ENCODE data around the gene NFAM1.
A peak's percentile ranks its signal among the peaks of the same experiment; 100 is the strongest.

NFAM1 gene

DNA sequence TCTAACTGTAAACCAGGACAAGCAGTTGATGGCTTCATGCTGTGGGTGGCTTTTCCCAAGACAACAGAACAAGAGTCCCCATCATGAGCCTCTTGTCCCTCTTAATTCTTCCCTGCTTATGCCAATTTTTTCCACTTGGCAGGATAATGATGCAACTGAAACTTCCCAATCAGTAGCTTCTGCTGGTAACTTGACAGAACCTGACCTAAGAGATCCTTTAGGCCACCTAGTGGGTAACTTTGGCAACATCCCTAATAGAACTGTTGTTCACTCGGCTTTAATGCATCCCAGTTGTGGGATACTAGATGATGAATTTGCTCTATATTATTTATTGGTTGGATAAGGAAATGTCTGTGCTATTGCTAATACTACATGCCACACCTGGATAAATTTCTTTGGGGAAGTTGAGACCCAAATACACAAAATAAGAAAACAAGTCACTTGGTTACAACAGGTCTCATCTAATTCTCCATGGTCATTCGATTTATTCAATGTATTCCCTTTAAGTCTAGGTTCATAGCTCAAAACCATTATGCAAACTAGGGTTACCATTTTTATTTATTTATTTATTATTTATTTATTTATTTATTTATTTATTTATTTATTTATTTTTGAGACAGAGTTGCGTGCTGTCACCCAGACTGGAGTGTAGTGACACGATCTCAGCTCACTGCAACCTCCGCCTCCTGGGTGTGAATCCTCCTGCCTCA, 41.4 kb upstream of the NFAM1 start:
- no peaks in the 10 kb centered on the region for H3K9me3 ChIP-seq (ENCODE audit: control insufficient read depth, insufficient read depth, low read depth, low read length)
- no peaks in the 10 kb centered on the region for H3K36me3 ChIP-seq (ENCODE audit: control insufficient read depth in 2 of 2, insufficient read depth in 1 of 2, low read length in 2 of 2)
- H3K4me3 ChIP-seq (ENCODE audit: low read depth, low read length), result no peak overlapping the region
- ChIA-PET CTCF (interaction anchor here (0.6 to 3.2 kb wide), 31 partner anchors 7 to 912 kb away, joined by 3 to 33 read pairs (median 4); no protein-coding TSS in a partner anchor), POLR2A (interaction anchor here (0.6 to 1.2 kb wide), 2 partner anchors 87 to 603 kb away, joined by 3 to 5 read pairs; no protein-coding TSS in a partner anchor)
- H3K4me1 ChIP-seq (ENCODE audit: control insufficient read depth, insufficient read depth, low read length), result no peaks in the 10 kb centered on the region
- H3K27ac ChIP-seq (ENCODE audit: extremely low read depth, low read depth, low read length), result no peak overlapping the region
- TF ChIP-seq KLF16 (tag by site-specific recombination; IDR thresholded peaks at IDR 0.05) (no peak), TCF7L2 (IDR thresholded peaks at IDR 0.05; ENCODE audit: borderline replicate concordance, low read depth, low read length) (no peak), ZNF623 (tag by site-specific recombination; IDR thresholded peaks at IDR 0.05) (peak; percentile 90), ZNF146 (tag by site-specific recombination; IDR thresholded peaks at IDR 0.05) (no peak), GLI4 (tag by site-specific recombination; IDR thresholded peaks at IDR 0.05) (no peak), ZBTB26 (tag by site-specific recombination; optimal IDR thresholded peaks at IDR 0.05) (no peak), ZNF112 (tag by site-specific recombination; IDR thresholded peaks at IDR 0.05) (no peak), ZBTB17 (tag by site-specific recombination; IDR thresholded peaks at IDR 0.05) (no peak), REST (tag by site-specific recombination; IDR thresholded peaks at IDR 0.05) (peak; percentile 86), ZNF561 (tag by site-specific recombination; IDR thresholded peaks at IDR 0.05; ENCODE audit: borderline replicate concordance) (no peak), ZNF221 (tag by site-specific recombination; IDR thresholded peaks at IDR 0.05; ENCODE audit: borderline replicate concordance) (no peak), ZNF280D (tag by site-specific recombination; IDR thresholded peaks at IDR 0.05) (no peak), ZNF266 (tag by site-specific recombination; IDR thresholded peaks at IDR 0.05; ENCODE audit: low read depth) (peak; percentile 93), ZNF26 (tag by site-specific recombination; IDR thresholded peaks at IDR 0.05) (no peak), ZNF23 (tag by site-specific recombination; IDR thresholded peaks at IDR 0.05; ENCODE audit: borderline replicate concordance) (no peak; the same call in 1 of the 2 replicates), ZNF521 (tag by site-specific recombination; IDR thresholded peaks at IDR 0.05) (no peak), ZNF423 (tag by site-specific recombination; IDR thresholded peaks at IDR 0.05) (no peak), ZNF341 (tag by site-specific recombination; IDR thresholded peaks at IDR 0.05; ENCODE audit: low read depth) (peak; percentile 48), ZNF529 (tag by site-specific recombination; IDR thresholded peaks at IDR 0.05; ENCODE audit: insufficient replicate concordance) (peak; percentile 67), ZNF354C (tag by site-specific recombination; IDR thresholded peaks at IDR 0.05; ENCODE audit: borderline replicate concordance, low read depth) (0 out of 2 replicates have a peak, but pooled peaks have one; percentile 80), REPIN1 (tag by site-specific recombination; IDR thresholded peaks at IDR 0.05; ENCODE audit: low read depth) (no peak), ZNF514 (tag by site-specific recombination; IDR thresholded peaks at IDR 0.05) (no peak), ZNF530 (tag by site-specific recombination; IDR thresholded peaks at IDR 0.05; ENCODE audit: low read depth) (peak; percentile 72; the same call in 1 of the 2 replicates)
- TF ChIP-seq, protein P1, sequence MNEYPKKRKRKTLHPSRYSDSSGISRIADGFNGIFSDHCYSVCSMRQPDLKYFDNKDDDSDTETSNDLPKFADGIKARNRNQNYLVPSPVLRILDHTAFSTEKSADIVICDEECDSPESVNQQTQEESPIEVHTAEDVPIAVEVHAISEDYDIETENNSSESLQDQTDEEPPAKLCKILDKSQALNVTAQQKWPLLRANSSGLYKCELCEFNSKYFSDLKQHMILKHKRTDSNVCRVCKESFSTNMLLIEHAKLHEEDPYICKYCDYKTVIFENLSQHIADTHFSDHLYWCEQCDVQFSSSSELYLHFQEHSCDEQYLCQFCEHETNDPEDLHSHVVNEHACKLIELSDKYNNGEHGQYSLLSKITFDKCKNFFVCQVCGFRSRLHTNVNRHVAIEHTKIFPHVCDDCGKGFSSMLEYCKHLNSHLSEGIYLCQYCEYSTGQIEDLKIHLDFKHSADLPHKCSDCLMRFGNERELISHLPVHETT (tag by site-specific recombination; IDR thresholded peaks at IDR 0.05), result 0 out of 2 replicates have a peak, but pooled peaks have one; percentile 31
- TF ChIP-seq, protein P2, sequence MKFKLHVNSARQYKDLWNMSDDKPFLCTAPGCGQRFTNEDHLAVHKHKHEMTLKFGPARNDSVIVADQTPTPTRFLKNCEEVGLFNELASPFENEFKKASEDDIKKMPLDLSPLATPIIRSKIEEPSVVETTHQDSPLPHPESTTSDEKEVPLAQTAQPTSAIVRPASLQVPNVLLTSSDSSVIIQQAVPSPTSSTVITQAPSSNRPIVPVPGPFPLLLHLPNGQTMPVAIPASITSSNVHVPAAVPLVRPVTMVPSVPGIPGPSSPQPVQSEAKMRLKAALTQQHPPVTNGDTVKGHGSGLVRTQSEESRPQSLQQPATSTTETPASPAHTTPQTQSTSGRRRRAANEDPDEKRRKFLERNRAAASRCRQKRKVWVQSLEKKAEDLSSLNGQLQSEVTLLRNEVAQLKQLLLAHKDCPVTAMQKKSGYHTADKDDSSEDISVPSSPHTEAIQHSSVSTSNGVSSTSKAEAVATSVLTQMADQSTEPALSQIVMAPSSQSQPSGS (tag by site-specific recombination; IDR thresholded peaks at IDR 0.05; ENCODE audit: low read depth), result no peak

All from HEK293 (cell line).